DND-41 (cell line): ENCODE measurements around the gene KLK14.

Experiments
- ATAC-seq: fragments of 200-7000 bp; cut with Tn5 transposase; 3 replicates; pipeline ENCODE4 v1.9.1; 2021; ENCODE audit warnings: low read depth; ENCODE audit not compliant: insufficient read depth
- DNase-seq: peaks from one replicate; pipeline ENCODE4 v3.0.0-alpha.2; 2020
- H2AFZ ChIP-seq: 2 replicates; pipeline ENCODE4 v1.6.0; 2012; ENCODE audit warnings: low read depth, low read length
- H3K27ac ChIP-seq: 2 replicates; pipeline ENCODE4 v1.5.1; 2012; ENCODE audit warnings: low read length, inconsistent platforms
- H3K27me3 ChIP-seq: fragments of 200-600 bp; sonication (generic); 2 replicates; pipeline ENCODE4 v1.6.0; 2012; ENCODE audit warnings: low read length, mild to moderate bottlenecking, inconsistent platforms; ENCODE audit not compliant: insufficient read depth, poor library complexity
- H3K36me3 ChIP-seq: 2 replicates; pipeline ENCODE4 v1.5.1; 2012; ENCODE audit warnings: low read length, inconsistent platforms; ENCODE audit not compliant: insufficient read depth
- H3K4me1 ChIP-seq: 2 replicates; pipeline ENCODE4 v1.5.1; 2012; ENCODE audit warnings: mild to moderate bottlenecking, low read length; ENCODE audit not compliant: insufficient read depth
- H3K4me2 ChIP-seq: 2 replicates; pipeline ENCODE4 v1.6.0; 2012; ENCODE audit warnings: mild to moderate bottlenecking, moderate library complexity, low read length, inconsistent platforms; ENCODE audit not compliant: insufficient read depth
- H3K4me3 ChIP-seq, 2 experiments: fragments of 200-600 bp in 1 of 2; shearing (Covaris generic) in 1 of 2; 2 replicates each; pipeline ENCODE4 v1.5.1; 2012 to 2016; ENCODE audit warnings: inconsistent platforms in 2 of 2, low read length in 2 of 2, mild to moderate bottlenecking in 2 of 2, low read depth in 1 of 2, moderate library complexity in 1 of 2
- H3K79me2 ChIP-seq: 2 replicates; pipeline ENCODE4 v1.6.0; 2012; ENCODE audit warnings: low read length, inconsistent platforms; ENCODE audit not compliant: insufficient read depth
- H3K9ac ChIP-seq: 2 replicates; pipeline ENCODE4 v1.6.0; 2012; ENCODE audit warnings: low read depth, mild to moderate bottlenecking, inconsistent platforms, low read length, moderate library complexity
- H3K9me3 ChIP-seq: 2 replicates; pipeline ENCODE4 v1.5.1; 2012; ENCODE audit warnings: low read length, moderate library complexity, mild to moderate bottlenecking, inconsistent platforms; ENCODE audit not compliant: insufficient read depth, severe bottlenecking
- H4K20me1 ChIP-seq: 2 replicates; pipeline ENCODE4 v1.6.0; 2012; ENCODE audit warnings: low read length; ENCODE audit not compliant: insufficient read depth
- EZH2 ChIP-seq: IDR thresholded peaks from 3 replicates; pipeline ENCODE4 v1.6.1; 2012; ENCODE audit warnings: borderline replicate concordance, low read depth, mild to moderate bottlenecking, moderate library complexity, low read length, inconsistent platforms; ENCODE audit not compliant: severe bottlenecking
- TF ChIP-seq, protein P1 (sequence below): IDR thresholded peaks from 2 replicates; pipeline ENCODE4 v1.5.1; 2012; ENCODE audit warnings: borderline replicate concordance, low read length, moderate library complexity, mild to moderate bottlenecking; ENCODE audit not compliant: poor library complexity, severe bottlenecking; ENCODE audit errors: extremely low read depth

Gene KLK14

DNA sequence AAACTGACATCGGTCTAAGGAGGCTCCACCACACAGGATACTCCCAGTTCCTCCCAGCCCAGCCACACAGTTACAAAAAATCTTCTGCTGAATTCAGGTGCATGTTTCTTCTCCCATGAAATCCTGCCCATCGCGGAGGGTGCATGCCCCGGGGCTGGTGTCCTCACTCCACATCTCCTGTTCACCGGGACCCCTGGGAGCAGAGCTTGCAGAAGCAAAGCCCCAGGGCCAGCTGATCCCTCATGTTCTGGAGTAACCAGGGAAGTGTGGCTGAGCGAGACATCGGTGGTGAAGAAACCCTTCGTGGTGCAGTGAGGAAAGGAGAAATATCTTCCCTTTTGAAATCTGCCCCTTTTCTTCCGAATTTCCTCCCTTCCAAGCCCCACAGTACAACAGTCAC, 41.1 kb upstream of the KLK14 start:
- no peaks in the 10 kb centered on the region for H3K9me3 ChIP-seq
- no peak for ATAC-seq

DNA sequence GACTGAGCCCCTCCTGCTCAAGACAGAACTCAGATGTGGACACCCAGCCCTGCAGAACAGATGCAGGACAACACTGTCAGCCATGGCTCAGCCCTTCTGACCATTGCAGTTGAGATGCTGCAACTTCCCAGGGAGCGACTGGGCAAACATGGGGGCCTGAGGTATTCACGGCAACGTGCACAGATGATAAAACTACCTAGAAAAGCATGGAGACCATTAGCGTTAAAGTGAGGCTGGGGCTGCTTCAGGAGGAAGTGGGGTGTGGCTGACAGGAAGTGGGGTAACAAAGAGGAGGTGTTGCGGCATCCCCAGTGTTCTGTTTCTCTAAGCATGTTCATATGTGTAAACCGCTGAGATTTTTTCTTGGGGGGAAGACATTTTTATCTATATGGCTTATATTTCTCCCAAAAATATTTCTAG, 40.7 kb upstream of the KLK14 start:
- Histone ChIP-seq H3K4me1 (no peaks in the 10 kb centered on the region), H3K79me2 (no peaks in the 10 kb centered on the region), H4K20me1 (no peaks in the 10 kb centered on the region), H3K9ac (no peak overlapping the region), H3K4me3 (no peak overlapping the region), H3K27ac (no peak overlapping the region), H2AFZ (no peak overlapping the region), H3K9me3 (no peaks in the 10 kb centered on the region), H3K27me3 (no peaks in the 10 kb centered on the region), H3K4me2 (no peak overlapping the region), H3K36me3 (no peaks in the 10 kb centered on the region)
- no peak for ATAC-seq
- peak; percentile 26 for DNase-seq
- TF ChIP-seq, protein P1, sequence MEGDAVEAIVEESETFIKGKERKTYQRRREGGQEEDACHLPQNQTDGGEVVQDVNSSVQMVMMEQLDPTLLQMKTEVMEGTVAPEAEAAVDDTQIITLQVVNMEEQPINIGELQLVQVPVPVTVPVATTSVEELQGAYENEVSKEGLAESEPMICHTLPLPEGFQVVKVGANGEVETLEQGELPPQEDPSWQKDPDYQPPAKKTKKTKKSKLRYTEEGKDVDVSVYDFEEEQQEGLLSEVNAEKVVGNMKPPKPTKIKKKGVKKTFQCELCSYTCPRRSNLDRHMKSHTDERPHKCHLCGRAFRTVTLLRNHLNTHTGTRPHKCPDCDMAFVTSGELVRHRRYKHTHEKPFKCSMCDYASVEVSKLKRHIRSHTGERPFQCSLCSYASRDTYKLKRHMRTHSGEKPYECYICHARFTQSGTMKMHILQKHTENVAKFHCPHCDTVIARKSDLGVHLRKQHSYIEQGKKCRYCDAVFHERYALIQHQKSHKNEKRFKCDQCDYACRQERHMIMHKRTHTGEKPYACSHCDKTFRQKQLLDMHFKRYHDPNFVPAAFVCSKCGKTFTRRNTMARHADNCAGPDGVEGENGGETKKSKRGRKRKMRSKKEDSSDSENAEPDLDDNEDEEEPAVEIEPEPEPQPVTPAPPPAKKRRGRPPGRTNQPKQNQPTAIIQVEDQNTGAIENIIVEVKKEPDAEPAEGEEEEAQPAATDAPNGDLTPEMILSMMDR, result no peak
- no peak for TF ChIP-seq EZH2

More for the DNA sequence above, 41.1 kb upstream of the KLK14 start:
- Histone ChIP-seq H4K20me1 (no peaks in the 10 kb centered on the region), H3K4me1 (no peaks in the 10 kb centered on the region), H3K4me2 (no peak overlapping the region), H3K27ac (no peak overlapping the region), H3K27me3 (no peaks in the 10 kb centered on the region), H3K9ac (no peak overlapping the region), H2AFZ (no peak overlapping the region), H3K36me3 (no peaks in the 10 kb centered on the region), H3K79me2 (no peaks in the 10 kb centered on the region), H3K4me3 (no peak overlapping the region)
- TF ChIP-seq, protein P1, result no peak
- TF ChIP-seq EZH2, result no peak
- no peak for DNase-seq

DNA sequence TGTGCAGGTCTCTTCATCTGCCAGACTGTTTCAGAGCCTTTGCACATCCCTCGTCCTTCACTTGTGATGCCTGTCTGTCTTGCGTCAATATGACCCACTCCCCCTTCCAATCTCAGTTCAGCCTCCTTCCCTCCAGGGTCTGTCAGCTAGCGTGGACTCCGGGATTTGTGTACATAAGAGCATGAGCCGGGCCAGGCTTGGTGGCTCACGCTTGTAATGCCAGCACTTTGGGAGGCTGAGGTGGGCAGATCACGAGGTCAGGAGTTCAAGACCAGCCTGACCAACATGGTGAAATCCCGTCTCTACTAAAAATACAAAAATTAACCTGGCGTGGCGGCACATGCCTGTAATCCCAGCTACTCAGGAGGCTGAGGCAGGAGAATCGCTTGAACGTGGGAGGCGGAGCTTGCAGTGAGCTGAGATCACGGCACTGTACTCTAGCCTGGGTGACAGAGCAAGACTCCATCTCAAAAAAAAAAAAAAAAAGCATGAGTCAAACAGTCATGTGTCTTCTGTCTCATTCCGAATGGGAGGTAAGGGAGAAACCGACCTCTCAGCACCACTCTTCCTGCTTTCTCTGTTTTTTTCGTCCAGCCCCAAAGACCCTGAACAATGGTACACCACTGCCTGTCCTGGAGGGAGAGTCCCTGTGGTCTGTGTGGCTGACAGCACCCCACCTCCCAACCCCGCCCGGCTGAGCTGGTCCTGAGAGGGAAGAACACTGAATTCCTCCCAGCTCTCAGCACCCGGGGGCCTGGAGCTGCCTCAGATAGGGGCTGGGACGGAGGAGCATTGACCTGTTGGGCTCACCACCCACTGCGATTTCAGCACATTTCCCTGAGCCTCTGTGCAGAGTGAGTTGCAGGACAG, 39.7 kb upstream of the KLK14 start:
- ATAC-seq (no peak), DNase-seq (no peak)
- Histone ChIP-seq H4K20me1 (no peaks in the 10 kb centered on the region), H3K36me3 (no peaks in the 10 kb centered on the region), H3K27me3 (peaks cover 1% of the 10 kb centered on the region), H3K4me2 (no peak overlapping the region), H2AFZ (no peak overlapping the region), H3K4me1 (no peaks in the 10 kb centered on the region), H3K27ac (no peak overlapping the region), H3K9me3 (no peaks in the 10 kb centered on the region), H3K4me3 (no peak overlapping the region), H3K9ac (no peak overlapping the region), H3K79me2 (no peaks in the 10 kb centered on the region)
- TF ChIP-seq, protein P1, result no peak
- TF ChIP-seq EZH2, result no peak
